HG02759 (cell line): ENCODE measurements around the gene BICDL1.

Experiments
- ATAC-seq: cut with Tn5 transposase; IDR thresholded peaks from one replicate; pipeline ENCODE4 v1.9.1; 2021; ENCODE audit warnings: mild to moderate bottlenecking, moderate library complexity; ENCODE audit not compliant: unreplicated experiment

The BICDL1 gene

DNA sequence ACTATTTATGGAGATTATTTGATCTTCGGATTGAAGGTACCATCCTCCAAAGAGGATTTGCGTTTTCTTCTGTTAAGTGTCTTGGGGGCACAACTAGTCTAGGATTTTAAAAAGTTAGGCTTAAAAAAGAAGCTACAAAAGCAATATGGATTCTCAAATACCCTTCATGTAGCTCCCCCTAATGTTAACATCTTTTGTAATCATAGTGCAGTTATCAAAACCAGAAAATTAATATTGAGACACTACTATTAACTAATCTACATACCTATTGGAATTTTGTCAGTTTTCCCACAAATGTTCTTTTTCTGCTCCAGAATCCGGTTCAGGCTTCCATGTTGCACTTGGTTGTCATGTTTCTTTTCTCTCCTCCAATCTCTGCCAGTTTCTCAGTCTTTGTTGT lies 62.5 kb downstream of the BICDL1 start:
- ATAC-seq = no peak

GRCh38 chr12:120054293-120054692 lies 65.3 kb downstream of the BICDL1 start:
- no peak for ATAC-seq

DNA sequence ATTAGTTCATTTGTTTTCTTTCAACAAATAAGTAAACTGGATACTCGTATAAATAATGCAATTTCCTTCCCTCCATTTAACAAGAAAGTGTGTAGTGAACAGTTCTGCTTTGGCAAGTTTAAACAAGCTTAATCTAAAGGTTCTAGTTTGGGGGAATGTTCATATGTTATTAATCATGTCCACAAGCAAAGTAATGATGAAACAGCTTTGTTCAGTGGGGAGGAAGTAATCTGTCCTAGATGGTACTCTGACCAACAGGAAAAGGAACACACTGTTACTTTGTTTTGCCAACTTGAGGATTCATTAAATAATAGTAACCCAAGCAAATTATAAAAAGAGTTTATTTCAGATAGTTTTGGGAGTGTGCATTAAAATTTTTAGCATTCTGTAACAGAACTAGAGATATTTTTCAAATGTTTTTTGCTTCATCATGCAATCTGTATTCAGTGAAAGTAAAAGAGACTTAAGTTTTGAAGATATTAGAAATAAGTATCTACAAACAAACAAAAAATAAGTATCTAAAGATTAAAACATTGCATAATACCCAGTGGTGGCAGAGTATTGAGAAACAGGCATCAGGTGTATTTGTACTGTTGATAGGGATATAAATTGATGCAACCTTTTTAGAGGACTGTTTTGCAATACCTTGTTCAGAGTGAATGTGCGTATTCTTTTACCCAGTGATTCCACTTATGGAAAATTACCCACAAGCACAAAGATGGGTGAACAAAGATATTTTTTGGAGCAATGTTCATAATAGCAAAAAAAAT lies 66.4 kb downstream of the BICDL1 start:
- no peak for ATAC-seq

DNA sequence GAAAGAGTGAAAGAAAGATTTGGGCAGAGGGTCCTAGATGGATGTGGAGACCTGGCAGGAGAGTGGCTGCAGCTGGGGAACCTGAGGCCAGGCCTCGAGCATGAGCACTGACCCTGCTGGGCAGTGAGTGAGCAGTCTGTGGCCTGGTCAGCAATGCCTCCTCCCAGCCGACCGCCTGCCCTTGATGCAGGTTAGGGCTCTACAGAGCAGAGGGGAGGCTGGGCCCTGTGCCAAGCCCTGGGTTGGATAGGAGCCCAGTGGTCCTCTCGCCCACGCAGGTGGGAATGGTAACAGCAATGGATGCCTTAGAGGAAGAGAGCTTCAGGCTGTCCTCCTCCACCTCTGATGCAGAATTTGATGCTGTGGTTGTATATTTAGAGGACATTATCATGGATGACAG lies 67.7 kb downstream of the BICDL1 start:
- no peak for ATAC-seq

GRCh38 chr12:120060196-120060595 lies 71.2 kb downstream of the BICDL1 start:
- no peak for ATAC-seq

DNA sequence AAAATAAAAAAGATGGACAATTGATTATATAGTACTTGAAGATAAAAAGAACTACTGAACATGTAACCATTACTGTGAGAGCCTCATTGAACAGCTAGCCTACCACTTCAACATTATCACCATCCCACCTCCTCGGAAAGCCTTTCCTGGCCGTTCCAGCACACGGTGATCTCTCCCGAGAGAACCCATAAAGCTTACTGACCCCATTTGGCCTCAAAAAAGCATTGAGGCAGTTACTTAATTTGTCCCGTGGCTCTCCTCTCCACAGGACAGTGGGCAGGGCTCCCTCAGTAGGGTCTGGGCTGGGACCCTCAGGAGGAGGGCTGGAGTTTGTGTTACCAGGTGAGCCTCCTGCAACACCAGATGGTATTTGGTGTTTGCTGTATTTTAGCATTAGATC lies 71.7 kb downstream of the BICDL1 start:
- no peak for ATAC-seq

GRCh38 chr12:120061575-120062214 lies 72.7 kb downstream of the BICDL1 start:
- no peak for ATAC-seq

GRCh38 chr12:120062976-120063579 lies 74.0 kb downstream of the BICDL1 start:
- no peak for ATAC-seq

DNA sequence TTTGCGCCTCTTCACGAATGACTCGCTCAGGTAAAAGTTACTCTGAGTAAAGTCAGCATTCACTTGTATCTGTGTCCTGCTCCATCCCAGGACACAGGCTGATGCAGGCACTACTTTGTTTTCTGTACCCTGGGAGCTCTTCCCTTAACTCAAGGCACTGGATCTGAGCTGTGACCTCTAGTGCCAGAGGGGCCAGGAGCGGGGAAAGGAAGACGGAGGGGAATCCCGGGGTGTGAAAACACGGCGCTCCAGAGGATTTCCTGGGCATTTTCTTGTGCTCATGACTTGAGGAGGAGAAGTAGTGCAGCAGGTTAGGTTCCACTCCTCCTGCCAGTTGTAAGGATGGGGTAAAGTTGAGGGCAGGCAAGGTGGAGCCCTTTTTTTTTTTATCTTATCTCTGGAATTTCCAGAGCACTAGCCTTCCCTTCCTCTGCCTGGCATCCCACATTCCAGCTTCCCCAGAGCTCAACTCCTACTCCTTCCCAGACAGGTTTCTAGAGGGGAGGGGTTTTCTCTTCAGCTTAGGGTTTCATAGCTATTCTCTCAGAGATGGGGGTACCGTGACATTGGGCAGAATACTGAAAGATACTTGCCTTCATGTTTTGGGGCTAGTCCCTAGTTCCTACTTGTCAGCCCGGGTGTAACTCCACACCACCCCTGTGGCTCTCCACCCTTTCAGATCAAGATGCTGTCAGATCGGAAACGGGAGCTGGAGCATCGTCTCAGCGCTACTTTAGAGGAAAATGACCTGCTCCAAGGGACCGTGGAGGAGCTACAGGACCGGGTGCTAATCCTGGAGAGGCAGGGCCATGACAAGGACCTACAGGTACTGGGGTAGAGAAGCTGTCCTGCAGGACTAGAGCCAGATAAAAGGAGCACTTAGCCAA lies 75.3 kb downstream of the BICDL1 start:
- ATAC-seq = no peak

- ATAC-seq = no peak
These were observed 76.4 kb downstream of the BICDL1 start for GRCh38 chr12:120065472-120065871.

- no peak for ATAC-seq
These were observed 77.3 kb downstream of the BICDL1 start for GRCh38 chr12:120066341-120066740.

DNA sequence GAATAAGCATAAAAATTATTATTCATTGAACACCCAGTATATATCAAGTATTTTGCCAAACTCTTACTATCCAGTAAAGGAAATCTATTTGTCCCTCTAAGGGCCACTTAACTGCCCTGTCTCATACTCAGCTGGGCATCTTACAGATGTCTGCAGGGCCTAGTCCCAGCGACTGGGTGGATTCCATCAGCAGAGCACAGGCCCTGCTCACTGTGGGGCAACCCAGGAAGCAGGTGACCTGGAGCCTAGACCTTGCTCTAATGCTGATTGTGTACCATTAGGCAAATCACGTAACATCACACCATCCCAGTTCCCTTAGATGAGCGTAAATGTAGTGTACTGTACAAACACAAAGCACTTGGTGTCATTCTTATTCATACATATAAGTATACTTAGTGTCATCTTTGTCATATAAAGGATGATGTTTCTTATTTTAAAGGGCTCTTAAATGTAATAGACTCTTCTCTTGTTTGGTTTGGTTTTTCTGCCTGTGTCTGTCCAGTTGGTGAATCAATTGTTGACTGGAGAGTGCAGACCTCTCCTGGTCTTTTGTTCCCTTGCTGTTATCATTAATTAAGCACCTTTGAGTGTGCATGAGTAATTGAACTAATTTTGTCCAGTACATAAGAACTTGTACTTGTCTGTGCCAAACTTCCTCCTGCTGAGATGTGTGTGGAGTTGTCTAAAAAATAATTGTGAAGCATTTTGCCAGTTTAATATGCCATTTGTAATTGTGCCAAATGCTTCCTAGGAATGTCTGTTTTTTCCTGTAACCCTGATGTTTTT lies 78.2 kb downstream of the BICDL1 start:
- no peak for ATAC-seq

DNA sequence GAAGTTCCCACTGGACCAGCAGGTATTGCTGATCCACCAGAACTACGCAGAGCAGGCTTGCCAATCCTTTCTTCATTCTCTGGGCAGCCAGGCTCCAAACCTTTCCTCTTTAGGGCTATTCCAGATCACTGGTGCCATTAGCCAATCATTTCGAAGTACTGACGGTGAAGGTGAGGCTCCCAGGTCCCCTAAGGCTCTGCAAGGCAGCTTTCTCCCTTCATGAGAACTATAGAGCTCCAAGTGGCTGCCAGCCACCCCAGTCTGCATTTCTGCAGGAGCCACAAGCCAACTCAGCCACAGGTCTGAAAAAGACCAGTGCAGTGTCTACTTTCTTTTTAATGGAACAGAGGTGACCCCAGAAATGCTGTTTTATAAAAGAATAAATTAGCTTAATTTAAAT lies 78.9 kb downstream of the BICDL1 start:
- ATAC-seq = no peak

GRCh38 chr12:120069278-120069677 lies 80.2 kb downstream of the BICDL1 start:
- ATAC-seq = no peak

GRCh38 chr12:120071493-120072020 lies 82.5 kb downstream of the BICDL1 start:
- no peak for ATAC-seq

- no peak for ATAC-seq
These were observed 83.6 kb downstream of the BICDL1 start for GRCh38 chr12:120072472-120073249.

- ATAC-seq = no peak
These were observed 86.1 kb downstream of the BICDL1 start for GRCh38 chr12:120075034-120075616.

GRCh38 chr12:120076651-120077050 lies 87.6 kb downstream of the BICDL1 start:
- no peak for ATAC-seq

- no peak for ATAC-seq
These were observed 88.2 kb downstream of the BICDL1 start for GRCh38 chr12:120077260-120077659.
